ENCODE data around the gene ZNF692.
A peak's percentile ranks its signal among the peaks of the same experiment; 100 is the strongest.
"Not testable (repeated sequence)": the region's sequence is repeated elsewhere in the genome, so short reads cannot be mapped to it uniquely, and the experiment has no call there.

The ZNF692 gene

GRCh38 chr1:248830718-248831017 is 28.2 kb downstream of the ZNF692 start:
- DNase-seq (ENCODE audit: low read depth, low spot score); H3K27ac ChIP-seq: not testable (repeated sequence)

DNA sequence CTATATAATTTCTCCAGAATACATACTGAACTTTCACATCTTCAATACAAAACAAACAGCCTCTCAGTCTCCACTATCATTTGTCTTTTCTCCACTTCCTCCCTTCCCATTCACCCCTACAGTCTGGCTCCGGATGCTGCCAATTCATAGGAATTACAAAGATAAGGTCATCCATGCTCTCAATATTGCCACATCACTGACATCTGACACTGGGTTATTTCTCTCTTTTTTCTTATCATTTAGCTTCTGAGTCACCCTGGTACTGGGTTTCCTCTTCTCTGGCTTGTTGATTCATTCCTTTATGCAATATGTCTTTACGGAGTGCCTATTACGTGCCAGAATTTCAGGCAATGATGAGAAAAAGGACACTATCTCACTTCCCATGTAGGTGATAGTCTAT is 30.0 kb downstream of the ZNF692 start:
- no peak for DNase-seq (ENCODE audit: low read depth, low spot score)
- no peak overlapping the region for H3K27ac ChIP-seq

DNA sequence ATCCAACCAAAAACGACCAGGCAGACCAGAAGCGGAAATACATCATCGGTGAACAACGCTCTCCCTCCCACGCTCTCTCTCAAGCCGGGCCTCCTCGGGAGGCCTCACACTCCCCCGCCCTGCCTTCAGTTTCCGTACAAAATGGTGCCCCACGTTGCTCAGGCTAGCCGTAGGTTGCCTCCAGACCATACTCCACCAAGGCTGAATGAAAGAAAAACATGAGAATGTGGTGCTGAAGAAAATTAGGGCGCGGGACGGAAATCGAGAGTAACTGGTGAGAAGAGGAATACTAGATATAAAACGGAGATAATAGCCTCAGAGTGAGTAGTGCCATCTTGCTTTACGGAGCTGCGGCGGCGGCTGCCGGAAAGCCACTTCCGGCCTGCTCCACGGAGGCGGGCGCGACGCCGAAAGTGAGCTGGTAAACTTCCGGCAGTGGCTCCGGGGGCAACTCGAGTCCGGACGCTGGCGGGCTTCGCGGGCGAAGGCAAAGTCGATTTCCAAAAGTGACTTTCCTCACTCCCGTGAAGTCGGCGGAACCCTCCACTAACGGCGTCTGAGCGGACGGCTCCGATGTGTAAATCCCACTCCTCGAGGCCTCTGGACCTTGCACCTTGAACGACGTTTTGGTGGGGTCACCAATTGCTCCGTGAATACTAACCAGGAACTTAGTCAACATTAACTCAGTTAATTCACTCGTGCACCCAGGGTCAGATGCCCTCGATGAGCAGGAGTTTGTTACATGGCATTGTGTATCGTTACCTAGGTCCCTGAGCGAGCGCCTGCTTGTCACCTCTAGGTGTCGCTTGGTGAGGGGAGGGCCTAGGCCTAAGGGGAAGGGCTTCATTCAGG is 32.8 kb downstream of the ZNF692 start, which contains the start of gene SH3BP5L:
SH3BP5L (minus strand) TSS at position 7 of the 852 bp plus-strand sequence. CDS start 980 bp downstream, outside the sequence.
- peak within 1 kb of the TSS; percentile 81 for H3K27ac ChIP-seq
- no peak for DNase-seq (ENCODE audit: low read depth, low spot score)

DNA sequence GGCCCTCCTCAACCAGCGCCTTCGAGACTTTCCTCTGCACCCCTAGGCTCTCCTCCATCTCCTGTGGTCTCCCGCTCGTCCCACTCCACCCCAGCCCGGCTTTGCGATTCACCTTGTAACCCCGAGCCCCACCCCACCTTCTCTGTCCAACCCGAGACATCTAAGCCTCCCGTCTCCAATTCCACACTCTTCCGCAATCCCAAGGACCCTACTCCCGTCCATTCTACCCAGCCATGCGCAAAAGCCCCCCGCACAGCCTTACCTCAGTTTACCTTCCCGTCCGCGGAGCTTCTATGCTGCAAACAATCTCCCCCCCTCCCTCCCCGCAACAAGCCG is 33.3 kb downstream of the ZNF692 start:
- no peak for DNase-seq (ENCODE audit: low read depth, low spot score)
- H3K27ac ChIP-seq, result peak overlapping the region; percentile 81

DNA sequence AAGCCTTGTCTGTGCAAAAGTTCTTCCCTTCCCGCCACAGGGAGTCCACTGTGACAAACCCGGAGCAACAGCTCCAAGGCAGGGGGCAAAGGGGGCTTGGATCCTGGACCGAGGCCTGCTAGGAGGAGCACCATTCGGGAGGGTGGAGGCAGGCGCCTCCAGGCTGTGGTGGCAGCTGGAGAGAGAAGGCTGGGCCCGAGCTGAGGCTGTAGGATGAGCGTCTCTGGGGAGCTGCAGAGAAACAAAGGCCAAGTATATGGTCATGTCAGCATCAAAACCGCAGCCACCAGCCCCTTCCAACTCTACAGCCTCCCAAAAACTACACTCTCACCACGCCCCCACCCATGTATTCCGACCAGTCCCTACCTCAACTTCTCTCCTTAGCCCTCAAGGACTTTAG is 33.7 kb downstream of the ZNF692 start:
- DNase-seq (ENCODE audit: low read depth, low spot score), result no peak

DNA sequence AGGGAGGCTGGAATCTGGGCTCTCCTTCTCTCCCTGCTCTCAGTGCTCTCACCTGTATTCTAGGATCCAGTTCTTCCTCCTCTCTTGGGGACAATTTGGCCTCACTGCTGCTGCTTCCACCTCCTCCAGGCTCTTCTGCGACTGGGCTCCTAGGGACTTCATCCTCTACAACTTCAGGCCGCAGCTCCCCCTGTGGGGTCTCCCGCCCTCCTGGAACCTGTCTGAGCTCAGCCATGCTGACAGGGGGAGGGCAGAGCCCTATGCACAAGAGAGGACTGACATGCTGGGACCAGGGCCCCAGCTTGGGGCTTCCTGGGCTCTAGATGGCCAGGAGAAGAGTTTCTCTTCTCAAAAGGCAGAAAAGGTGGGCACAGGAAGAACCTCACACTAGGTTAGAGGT is 34.2 kb downstream of the ZNF692 start:
- no peak for DNase-seq (ENCODE audit: low read depth, low spot score)
- peak overlapping the region; percentile 81 for H3K27ac ChIP-seq

More for the DNA sequence above, 33.7 kb downstream of the ZNF692 start:
- peak overlapping the region; percentile 81 for H3K27ac ChIP-seq

GRCh38 chr1:248824301-248824700 is 34.6 kb downstream of the ZNF692 start:
- H3K27ac ChIP-seq, result peak overlapping the region; percentile 81
- no peak for DNase-seq (ENCODE audit: low read depth, low spot score)

DNA sequence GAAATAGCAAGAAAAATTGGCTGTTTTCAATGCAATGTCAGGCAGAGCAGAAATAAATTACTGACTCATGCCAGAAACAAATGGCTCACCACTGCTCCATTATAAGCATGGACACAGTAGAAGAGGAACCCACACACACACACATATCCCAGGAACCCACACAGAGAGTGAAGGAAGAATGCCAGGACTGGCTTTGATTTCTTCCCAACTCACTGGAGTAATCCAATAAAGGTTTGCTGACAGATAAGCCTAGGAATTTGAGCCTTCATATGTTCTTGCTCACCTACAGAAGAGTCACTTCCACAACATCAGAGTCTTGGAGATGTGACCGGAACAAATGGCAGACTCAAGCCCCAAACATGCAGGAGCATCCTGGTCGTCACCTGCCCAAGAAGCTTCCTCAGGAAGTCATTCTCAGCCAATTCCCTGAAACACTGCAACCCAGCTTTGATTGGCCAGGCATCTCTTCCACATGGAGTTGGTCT is 35.3 kb downstream of the ZNF692 start:
- H3K27ac ChIP-seq, result peak overlapping the region; percentile 81
- DNase-seq (ENCODE audit: low read depth, low spot score), result no peak

- H3K27ac ChIP-seq, result peak overlapping the region; percentile 81
- no peak for DNase-seq (ENCODE audit: low read depth, low spot score)
Measured at GRCh38 chr1:248822148-248823032, 36.5 kb downstream of the ZNF692 start.

- H3K27ac ChIP-seq, result peak overlapping the region; percentile 46
- DNase-seq (ENCODE audit: low read depth, low spot score), result no peak
Measured at GRCh38 chr1:248821641-248822040, 37.2 kb downstream of the ZNF692 start.

DNA sequence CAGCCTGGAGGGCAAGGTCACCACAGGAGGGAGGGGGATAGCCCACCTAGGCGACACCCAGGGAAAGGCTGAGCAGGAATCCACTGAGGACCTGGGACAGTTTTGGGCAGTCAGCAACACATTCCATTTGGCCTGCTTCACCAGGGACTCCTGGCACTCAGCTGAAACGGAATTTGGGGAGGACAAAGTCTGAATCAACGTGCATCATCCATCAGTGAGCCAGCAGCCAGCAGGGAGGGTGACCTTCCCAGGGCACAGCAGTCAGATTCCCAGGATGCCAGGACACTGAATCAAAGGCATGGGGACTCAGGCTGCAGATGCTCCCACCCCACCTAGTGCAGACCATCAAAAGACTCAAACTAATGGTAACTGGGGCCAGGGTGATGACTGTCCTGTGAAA is 37.8 kb downstream of the ZNF692 start:
- peak overlapping the region; percentile 46 for H3K27ac ChIP-seq

DNA sequence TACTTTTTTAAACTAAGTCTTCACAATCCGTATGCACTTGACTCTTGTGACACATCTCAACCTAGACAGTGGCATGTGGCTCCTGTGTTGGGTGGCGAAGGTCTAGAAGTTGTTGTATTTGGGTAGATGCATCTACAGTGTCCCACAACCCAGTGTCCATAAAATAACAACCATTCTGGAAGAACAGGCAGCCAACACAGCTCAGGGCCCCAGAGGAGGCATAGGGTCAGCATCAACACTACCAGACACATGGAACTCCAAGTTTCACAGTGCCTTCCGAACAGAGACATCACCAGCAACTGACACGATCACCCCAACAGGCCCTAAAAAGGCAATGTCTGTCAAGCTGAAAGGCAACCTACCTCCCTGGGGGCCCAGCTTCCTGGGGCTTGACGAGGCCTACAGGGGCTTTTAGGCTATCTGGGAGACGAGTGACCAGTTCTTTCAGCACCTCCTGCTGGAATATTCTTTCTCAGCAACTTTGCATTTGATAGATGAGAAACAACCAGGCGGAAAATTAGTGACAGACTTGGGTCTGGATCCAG is 38.8 kb downstream of the ZNF692 start:
- no peak overlapping the region for H3K27ac ChIP-seq
- no peak for DNase-seq (ENCODE audit: low read depth, low spot score)

More for the DNA sequence above, 37.8 kb downstream of the ZNF692 start:
- no peak for DNase-seq (ENCODE audit: low read depth, low spot score)

GRCh38 chr1:248818505-248819374 is 40.1 kb downstream of the ZNF692 start:
- no peak overlapping the region for H3K27ac ChIP-seq
- no peak for DNase-seq (ENCODE audit: low read depth, low spot score)

GRCh38 chr1:248817065-248817464 is 41.8 kb downstream of the ZNF692 start:
- no peak for DNase-seq (ENCODE audit: low read depth, low spot score)

GRCh38 chr1:248816042-248816851 is 42.6 kb downstream of the ZNF692 start:
- no peak overlapping the region for H3K27ac ChIP-seq
- no peak for DNase-seq (ENCODE audit: low read depth, low spot score)

More at GRCh38 chr1:248817065-248817464, 41.8 kb downstream of the ZNF692 start:
- H3K27ac ChIP-seq, result no peak overlapping the region

GRCh38 chr1:248815407-248816034 is 43.4 kb downstream of the ZNF692 start:
- no peak for DNase-seq (ENCODE audit: low read depth, low spot score)
- H3K27ac ChIP-seq, result no peak overlapping the region

- DNase-seq (ENCODE audit: low read depth, low spot score), result no peak
- H3K27ac ChIP-seq, result no peak overlapping the region
Measured at GRCh38 chr1:248814351-248814750, 44.5 kb downstream of the ZNF692 start.

GRCh38 chr1:248813546-248813945 is 45.3 kb downstream of the ZNF692 start:
- no peak for DNase-seq (ENCODE audit: low read depth, low spot score)
- no peak overlapping the region for H3K27ac ChIP-seq
